SJCRH30 (cell line): ENCODE measurements around the gene RMND1. TPM values are rescaled to one million over a fixed set of nuclear protein-coding genes. Genes with fewer than 3 reads are reported as not detected.
"Not testable (repeated sequence)": the region's sequence is repeated elsewhere in the genome, so short reads cannot be mapped to it uniquely, and the experiment has no call there.

Experiments used
- DNase-seq, 2 experiments: peaks; one replicate each; pipeline ENCODE4 v3.0.0-alpha.2; 2015 to 2020
- H3K27ac ChIP-seq: fragments of 250-450 bp; sonication (Bioruptor Pico); 2 replicates; pipeline ENCODE4 v1.5.1; 2020; ENCODE audit warnings: mild to moderate bottlenecking, moderate library complexity
- H3K27me3 ChIP-seq: fragments of 250-450 bp; sonication (Bioruptor Pico); 2 replicates; pipeline ENCODE4 v1.5.1; 2020; ENCODE audit warnings: mild to moderate bottlenecking, moderate library complexity
- H3K36me3 ChIP-seq: fragments of 250-450 bp; sonication (Bioruptor Pico); 2 replicates; pipeline ENCODE4 v1.5.1; 2020; ENCODE audit warnings: mild to moderate bottlenecking, moderate library complexity
- H3K4me1 ChIP-seq: fragments of 250-450 bp; sonication (Bioruptor Pico); 2 replicates; pipeline ENCODE4 v1.5.1; 2020; ENCODE audit warnings: mild to moderate bottlenecking, moderate library complexity
- H3K4me3 ChIP-seq: fragments of 250-450 bp; sonication (Bioruptor Pico); 2 replicates; pipeline ENCODE4 v1.5.1; 2020; ENCODE audit warnings: mild to moderate bottlenecking, moderate library complexity
- H3K9me3 ChIP-seq: fragments of 250-450 bp; sonication (Bioruptor Pico); replicated peaks from 2 replicates; pipeline ENCODE4 v1.5.1; 2020; ENCODE audit warnings: mild to moderate bottlenecking, moderate library complexity
- total RNA-seq: library from RNA; depleted of rRNA; stranded (reverse); fragments of >200 nt; shearing (Covaris generic); gene quantifications from 2 replicates; pipeline ENCODE4 v1.2.3, GENCODE V29; 2014; rRNA removed

Gene RMND1
- total RNA-seq, 1 experiment from 2014 or later: 33.1 TPM

GRCh38 chr6:151374036-151374683 is 77.8 kb downstream of the RMND1 start:
- Histone ChIP-seq H3K36me3 (peaks cover 23% of the 10 kb centered on the region), H3K9me3 (peaks cover 7% of the 10 kb centered on the region; the same call in 1 of the 2 replicates), H3K27ac (no peak overlapping the region), H3K4me3 (no peak overlapping the region), H3K27me3 (no peaks in the 10 kb centered on the region), H3K4me1 (no peaks in the 10 kb centered on the region)
- DNase-seq: no peak

GRCh38 chr6:151372164-151372563 is 79.8 kb downstream of the RMND1 start:
- Histone ChIP-seq H3K9me3 (peaks cover 5% of the 10 kb centered on the region; the same call in 1 of the 2 replicates), H3K4me3 (no peak overlapping the region), H3K27me3 (no peaks in the 10 kb centered on the region), H3K36me3 (peaks cover 23% of the 10 kb centered on the region), H3K4me1 (no peaks in the 10 kb centered on the region), H3K27ac (no peak overlapping the region)
- DNase-seq: no peak

GRCh38 chr6:151370509-151371078 is 81.3 kb downstream of the RMND1 start:
- Histone ChIP-seq H3K27me3 (no peaks in the 10 kb centered on the region), H3K27ac (no peak overlapping the region), H3K36me3 (peaks cover 33% of the 10 kb centered on the region), H3K9me3 (no peaks in the 10 kb centered on the region), H3K4me1 (no peaks in the 10 kb centered on the region), H3K4me3 (no peak overlapping the region)
- no peak for DNase-seq

GRCh38 chr6:151365233-151365632 is 86.7 kb downstream of the RMND1 start:
- no peak overlapping the region for H3K4me3 ChIP-seq
- DNase-seq: no peak
- no peaks in the 10 kb centered on the region for H3K27me3 ChIP-seq
- peaks cover 35% of the 10 kb centered on the region for H3K36me3 ChIP-seq
- H3K9me3 ChIP-seq: no peaks in the 10 kb centered on the region
- H3K4me1 ChIP-seq: no peaks in the 10 kb centered on the region
- no peak overlapping the region for H3K27ac ChIP-seq

GRCh38 chr6:151359486-151359885 is 92.4 kb downstream of the RMND1 start:
- DNase-seq: no peak
- Histone ChIP-seq H3K4me1 (peaks cover 7% of the 10 kb centered on the region; the same call in 1 of the 2 replicates), H3K27me3 (no peaks in the 10 kb centered on the region), H3K27ac (no peak overlapping the region), H3K4me3 (no peak overlapping the region), H3K36me3 (peaks cover 27% of the 10 kb centered on the region), H3K9me3 (no peaks in the 10 kb centered on the region)

- Histone ChIP-seq H3K4me1 (peaks cover 7% of the 10 kb centered on the region; the same call in 1 of the 2 replicates), H3K9me3 (no peaks in the 10 kb centered on the region), H3K27ac (no peak overlapping the region), H3K4me3 (no peak overlapping the region), H3K27me3 (no peaks in the 10 kb centered on the region), H3K36me3 (peaks cover 24% of the 10 kb centered on the region)
- no peak for DNase-seq
Observed at GRCh38 chr6:151358475-151358874, 93.5 kb downstream of the RMND1 start.

GRCh38 chr6:151357758-151358436 is 94.0 kb downstream of the RMND1 start:
- peaks cover 24% of the 10 kb centered on the region for H3K36me3 ChIP-seq
- H3K27me3 ChIP-seq: no peaks in the 10 kb centered on the region
- no peak overlapping the region for H3K4me3 ChIP-seq
- no peak for DNase-seq
- no peaks in the 10 kb centered on the region for H3K9me3 ChIP-seq
- peaks cover 7% of the 10 kb centered on the region; the same call in 1 of the 2 replicates for H3K4me1 ChIP-seq
- H3K27ac ChIP-seq: no peak overlapping the region

GRCh38 chr6:151356983-151357382 is 94.9 kb downstream of the RMND1 start:
- H3K27ac ChIP-seq, H3K4me1 ChIP-seq, H3K27me3 ChIP-seq, DNase-seq, H3K4me3 ChIP-seq, H3K9me3 ChIP-seq: not testable (repeated sequence)
- peaks cover 27% of the 10 kb centered on the region for H3K36me3 ChIP-seq

Other genes with a start within 250 kb of the RMND1 start
- 63.4 and 70.8 TPM in 2 replicates for gene AKAP12, start 212.2 kb downstream of the RMND1 start, total RNA-seq
- gene ZBTB2, start 60.6 kb downstream of the RMND1 start, total RNA-seq: 27.1 and 31.4 TPM in 2 replicates
- gene CCDC170, start 41.9 kb upstream of the RMND1 start, total RNA-seq: not detected in 2 replicates